WI38 (cell line): ENCODE measurements around the gene DLK2.
"Not testable (repeated sequence)": the region's sequence is repeated elsewhere in the genome, so short reads cannot be mapped to it uniquely, and the experiment has no call there.

Experiments
- H3K4me3 ChIP-seq: 2 replicates; pipeline ENCODE4 v1.5.1; 2011; ENCODE audit warnings: low read depth, mild to moderate bottlenecking, control low read depth, low read length
- TF ChIP-seq, protein P1 (sequence below): IDR thresholded peaks from 2 replicates; pipeline ENCODE4 v1.5.1; 2012; ENCODE audit warnings: low read depth, mild to moderate bottlenecking, control low read depth, low read length

DLK2 gene

DNA sequence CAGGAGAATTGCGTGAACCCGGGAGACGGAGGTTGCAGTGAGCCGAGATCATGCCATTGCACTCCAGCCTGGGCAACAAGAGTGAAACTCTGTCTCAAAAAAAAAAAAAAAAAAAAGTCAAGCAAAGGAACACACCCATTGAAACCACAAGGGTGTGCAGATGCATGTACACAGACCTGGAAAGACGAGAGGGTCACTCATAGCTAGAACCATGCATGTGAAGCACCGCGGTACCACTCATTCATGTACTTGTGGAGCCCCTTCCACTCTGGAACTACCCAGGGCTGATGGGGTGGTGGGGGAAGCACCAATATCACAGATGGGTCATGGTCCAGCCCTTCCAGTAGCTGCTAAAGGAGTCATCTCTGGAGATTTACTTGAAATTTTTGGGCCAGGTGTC is 14.6 kb upstream of the DLK2 start:
- TF ChIP-seq, protein P1, sequence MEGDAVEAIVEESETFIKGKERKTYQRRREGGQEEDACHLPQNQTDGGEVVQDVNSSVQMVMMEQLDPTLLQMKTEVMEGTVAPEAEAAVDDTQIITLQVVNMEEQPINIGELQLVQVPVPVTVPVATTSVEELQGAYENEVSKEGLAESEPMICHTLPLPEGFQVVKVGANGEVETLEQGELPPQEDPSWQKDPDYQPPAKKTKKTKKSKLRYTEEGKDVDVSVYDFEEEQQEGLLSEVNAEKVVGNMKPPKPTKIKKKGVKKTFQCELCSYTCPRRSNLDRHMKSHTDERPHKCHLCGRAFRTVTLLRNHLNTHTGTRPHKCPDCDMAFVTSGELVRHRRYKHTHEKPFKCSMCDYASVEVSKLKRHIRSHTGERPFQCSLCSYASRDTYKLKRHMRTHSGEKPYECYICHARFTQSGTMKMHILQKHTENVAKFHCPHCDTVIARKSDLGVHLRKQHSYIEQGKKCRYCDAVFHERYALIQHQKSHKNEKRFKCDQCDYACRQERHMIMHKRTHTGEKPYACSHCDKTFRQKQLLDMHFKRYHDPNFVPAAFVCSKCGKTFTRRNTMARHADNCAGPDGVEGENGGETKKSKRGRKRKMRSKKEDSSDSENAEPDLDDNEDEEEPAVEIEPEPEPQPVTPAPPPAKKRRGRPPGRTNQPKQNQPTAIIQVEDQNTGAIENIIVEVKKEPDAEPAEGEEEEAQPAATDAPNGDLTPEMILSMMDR, result no peak
- no peak overlapping the region for H3K4me3 ChIP-seq

DNA sequence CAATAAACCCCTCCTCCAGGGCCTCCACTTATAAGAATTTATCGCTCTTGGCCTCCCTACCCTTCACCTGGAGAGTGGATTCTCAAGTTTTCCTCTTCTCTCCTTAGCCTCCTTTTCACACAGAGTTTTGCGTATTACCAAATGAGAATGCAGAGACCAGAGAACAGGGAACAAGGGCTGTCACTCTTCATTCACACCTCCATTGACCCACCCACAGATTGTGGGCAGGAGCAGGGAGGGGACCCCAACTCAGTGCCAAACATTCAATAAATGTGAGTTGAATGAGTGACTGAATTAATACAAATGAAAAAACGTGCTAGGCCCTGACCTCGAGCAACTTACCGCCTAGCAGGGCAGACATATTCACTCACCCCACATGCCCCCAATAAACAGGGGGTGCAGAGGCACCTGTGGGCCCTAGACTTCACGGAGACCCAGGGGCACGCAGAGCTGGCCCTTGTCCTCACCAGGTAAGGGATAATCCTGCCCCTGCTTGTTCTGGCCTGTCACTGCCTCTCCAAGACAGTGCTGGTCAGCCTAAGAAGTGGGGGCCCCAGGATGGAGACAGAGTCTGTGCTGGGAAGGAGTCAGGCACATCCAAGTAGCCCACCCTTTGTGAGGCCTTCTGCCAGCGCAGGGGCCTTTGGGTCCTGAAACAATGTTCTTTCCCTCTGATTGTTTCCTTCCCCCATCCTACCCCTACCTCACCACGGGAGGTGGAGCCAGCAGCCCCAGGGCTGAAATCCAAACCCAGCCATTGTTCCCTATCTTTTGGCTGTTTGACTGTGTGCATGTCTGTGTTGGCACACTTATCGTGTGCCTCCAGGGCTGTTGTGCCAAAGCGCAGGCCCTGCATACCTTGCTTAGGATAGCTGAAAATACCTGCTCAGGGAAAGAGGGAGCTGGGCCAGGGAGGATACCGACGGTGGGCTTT is 13.7 kb upstream of the DLK2 start:
- TF ChIP-seq, protein P1, result no peak
- no peak overlapping the region for H3K4me3 ChIP-seq

DNA sequence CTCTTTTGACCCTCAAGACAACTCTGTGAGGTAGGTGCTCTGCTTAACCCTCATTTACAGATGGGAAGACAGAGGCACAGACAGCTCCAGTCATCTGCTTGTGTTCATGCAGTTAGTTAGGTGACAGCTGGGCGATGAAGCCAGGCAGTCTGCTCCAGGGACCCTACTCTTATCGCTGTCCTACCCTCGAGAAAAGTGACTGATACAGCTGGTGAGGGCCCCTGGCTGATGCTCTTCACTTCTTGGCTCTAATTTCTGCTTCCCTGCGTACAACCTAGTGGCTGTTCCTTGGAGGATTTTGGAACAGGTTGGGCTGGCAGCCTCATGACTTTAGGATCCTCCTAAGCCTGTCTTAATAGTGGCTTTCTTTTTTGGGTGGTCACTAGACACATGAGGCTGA is 12.9 kb upstream of the DLK2 start:
- no peak overlapping the region for H3K4me3 ChIP-seq
- TF ChIP-seq, protein P1, result no peak

DNA sequence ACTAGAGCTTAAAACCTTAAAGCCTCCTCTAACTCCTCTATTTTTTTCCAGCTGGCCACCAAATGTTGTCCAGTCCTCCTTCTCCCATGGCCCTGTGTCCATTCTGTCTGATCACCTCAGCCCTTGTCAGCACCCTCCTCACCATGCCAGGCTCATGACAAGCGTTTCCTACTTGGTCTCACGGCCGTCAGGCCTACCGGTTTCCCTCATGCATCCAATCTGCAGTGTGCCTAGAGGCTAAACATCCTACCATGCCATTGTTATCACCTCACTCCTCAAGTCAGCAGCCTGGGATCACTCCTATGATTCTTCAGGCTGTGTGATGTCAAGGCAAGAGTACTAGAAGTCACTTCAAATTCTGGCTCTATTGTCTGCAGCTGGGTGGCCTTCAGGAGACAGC is 12.4 kb upstream of the DLK2 start:
- H3K4me3 ChIP-seq, result no peak overlapping the region
- TF ChIP-seq, protein P1, result no peak

DNA sequence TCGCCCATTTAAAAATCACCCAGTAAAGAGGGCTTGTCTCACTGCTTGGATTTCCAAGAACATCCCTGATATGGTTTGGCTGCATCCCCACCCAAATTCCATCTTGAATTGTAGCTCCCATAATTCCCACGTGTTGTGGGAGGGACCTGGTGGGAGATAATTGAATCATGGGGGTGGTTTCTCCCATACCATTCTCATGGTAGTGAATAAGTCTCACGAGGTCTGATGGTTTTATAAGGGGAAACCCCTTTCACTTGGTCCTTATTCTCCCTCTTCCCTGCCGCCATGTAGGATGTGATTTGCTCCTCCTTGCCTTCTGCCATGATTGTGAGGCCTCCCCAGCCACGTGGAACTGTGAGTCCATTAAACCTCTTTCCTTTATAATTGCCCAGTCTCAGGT is 11.9 kb upstream of the DLK2 start:
- H3K4me3 ChIP-seq, result not testable (repeated sequence)

DNA sequence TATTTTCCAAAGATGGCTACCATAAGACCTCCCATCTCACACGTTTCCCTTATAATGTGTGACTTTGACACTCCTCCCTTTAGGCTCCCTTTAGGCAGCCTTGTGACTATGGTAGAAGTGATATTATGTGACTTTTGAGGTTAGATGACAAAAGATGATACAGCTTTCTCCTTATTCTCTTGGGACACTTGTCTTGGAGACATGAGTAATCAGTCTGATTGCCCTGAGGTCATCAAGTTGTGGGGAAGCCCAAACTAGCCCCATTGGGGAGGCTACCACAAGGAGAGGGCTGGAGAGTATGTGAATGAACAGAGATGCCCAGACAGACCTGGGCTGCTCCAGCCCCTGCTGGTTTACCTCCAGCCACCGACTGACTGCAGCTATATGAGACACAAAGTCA is 10.6 kb upstream of the DLK2 start:
- TF ChIP-seq, protein P1, result no peak
- no peak overlapping the region for H3K4me3 ChIP-seq

DNA sequence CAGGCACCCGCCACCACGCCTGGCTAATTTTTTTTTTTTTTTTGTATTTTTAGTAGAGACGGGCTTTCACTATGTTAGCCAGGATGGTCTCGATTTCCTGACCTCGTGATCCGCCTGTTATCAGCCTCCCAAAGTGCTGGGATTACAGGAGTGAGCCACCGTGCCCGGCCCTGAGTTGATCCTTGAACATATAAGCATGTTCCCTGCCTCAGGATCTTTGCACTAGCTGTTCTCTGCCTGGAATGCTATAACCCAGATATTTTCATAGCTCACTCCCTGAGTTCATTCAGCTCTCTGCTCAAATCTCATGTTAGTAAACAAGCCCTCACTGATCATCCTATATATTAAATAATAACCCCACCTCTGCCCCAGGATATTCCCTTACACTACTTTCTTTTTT is 9.0 kb upstream of the DLK2 start:
- TF ChIP-seq, protein P1, result no peak
- no peak overlapping the region for H3K4me3 ChIP-seq
